Ecto neural progenitor cell (in vitro differentiated cells): Measurements from ENCODE around the gene TM7SF2.
"Not testable (repeated sequence)": the region's sequence is repeated elsewhere in the genome, so short reads cannot be mapped to it uniquely, and the experiment has no call there.

Source experiments
- DNase-seq: peaks from one replicate; pipeline ENCODE4 v3.0.0-alpha.2; 2018; ENCODE audit warnings: low spot score

The TM7SF2 gene

DNA sequence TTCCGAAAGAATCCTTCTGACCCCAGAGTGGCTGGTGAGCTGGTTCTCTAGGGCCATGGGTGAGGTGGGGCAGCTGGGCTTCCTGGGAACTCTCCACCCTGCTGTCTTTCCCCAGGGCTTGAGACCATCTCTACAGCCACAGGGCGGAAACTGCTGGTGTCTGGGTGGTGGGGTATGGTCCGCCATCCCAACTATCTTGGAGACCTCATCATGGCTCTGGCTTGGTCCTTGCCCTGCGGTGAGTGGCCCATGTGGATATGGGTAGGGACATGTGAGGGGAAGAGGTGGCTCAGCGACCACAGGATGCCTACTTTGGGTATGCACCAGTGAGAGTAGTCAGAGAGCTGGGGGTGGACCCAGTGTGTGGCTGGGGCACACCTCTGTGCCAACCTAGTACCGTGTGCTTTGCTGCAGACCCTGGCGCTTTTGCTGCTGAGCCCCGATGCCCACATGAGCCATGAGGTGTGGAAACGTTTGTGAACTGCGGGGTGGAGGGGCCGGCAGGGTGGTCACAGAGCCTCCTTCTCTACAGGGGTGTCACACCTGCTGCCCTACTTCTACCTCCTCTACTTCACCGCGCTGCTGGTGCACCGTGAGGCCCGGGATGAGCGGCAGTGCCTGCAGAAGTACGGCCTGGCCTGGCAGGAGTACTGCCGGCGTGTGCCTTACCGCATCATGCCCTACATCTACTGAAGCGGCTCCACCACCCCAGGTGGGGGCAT lies 3.9 kb downstream of the TM7SF2 start:
- peak; percentile 45 for DNase-seq

DNA sequence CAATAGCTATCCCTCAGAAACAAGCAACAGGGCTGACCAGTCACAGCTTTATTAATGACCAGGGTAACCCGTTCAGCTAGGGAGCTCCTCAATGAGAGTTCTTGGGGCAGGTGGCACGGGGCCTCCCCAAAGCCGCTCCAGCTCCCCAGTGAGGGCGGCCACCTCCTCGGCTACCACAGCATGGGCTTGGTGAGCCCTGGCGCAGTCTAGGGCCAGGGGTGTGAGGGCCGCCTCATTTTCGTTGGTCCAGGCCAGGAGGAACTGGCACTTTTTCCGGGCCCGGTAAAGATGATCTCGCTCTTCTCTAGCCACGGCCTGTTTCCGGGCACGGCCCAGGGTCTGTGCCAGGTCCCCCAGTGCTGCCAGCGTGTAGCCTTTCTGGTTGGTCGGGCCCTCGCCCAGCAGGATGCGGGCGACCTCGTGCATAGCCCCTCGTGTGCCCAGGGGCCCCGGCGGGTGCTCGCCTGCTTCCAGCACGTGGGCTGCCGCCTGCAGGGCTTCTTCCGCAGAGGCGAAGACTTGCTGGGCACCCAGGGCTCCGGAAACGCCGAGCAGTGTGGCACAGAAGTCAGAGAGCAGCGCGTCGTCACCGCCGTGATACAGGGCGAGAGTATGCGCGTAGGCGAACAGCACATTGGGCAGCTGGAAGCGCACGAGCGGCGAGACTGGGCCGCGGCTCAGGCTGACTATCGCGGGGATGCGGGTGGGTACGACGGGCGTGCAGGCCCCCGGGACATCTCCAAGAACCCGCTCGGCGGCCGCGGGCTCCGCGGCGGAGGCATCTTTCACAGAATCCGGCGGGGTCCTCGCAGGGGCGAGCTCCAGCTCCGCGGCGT lies 4.9 kb downstream of the TM7SF2 start:
- peak; percentile 47 for DNase-seq

DNA sequence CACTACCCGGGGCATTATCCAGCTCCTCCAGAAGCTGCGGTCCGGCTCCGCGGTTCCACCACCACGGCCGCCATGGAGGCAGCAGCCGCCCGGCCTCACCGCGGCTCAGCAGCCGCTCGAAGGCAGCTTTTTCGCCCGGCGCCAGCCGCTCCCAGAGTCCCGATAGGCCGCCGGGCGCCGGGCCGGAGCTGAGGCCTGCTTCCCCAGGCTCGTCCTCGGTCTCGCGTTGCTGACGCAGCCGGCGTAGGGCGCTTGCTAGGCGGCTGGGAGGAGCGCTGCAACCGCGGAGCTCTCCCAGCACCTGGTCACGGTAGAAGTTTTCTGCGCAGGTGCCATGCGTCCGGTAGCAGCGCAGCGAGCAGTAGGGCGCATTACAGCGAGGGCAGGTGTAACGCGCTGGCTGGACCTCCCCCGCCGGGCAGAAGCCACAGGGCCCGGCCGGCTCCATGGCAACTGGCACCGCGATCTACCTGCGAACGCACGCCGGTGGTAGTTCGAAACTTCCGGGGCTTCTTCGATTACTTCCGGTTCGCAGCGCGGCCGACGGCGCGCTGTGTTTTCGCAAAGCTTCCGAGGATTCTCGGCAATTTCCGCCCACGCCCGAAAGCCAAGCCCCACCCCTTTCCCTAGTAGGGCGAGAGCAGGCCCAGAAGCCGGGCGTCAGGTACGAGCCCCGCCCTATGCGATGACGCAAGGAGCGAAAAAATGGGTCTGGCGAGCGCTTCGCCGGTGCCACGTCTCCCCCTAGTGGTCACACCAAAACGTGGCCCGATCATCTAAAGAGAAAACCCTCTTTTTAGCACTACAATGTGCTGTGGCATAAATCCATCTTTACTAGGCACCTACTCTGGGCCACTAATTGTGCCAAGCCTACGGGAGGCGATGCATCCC lies 5.8 kb downstream of the TM7SF2 start, which contains the start of gene ZNHIT2:
Gene ZNHIT2 (minus strand): TSS at position 496 of the 891 bp plus-strand sequence. CDS start 48 bp downstream, at position 448.
- peak; percentile 99 for DNase-seq

DNA sequence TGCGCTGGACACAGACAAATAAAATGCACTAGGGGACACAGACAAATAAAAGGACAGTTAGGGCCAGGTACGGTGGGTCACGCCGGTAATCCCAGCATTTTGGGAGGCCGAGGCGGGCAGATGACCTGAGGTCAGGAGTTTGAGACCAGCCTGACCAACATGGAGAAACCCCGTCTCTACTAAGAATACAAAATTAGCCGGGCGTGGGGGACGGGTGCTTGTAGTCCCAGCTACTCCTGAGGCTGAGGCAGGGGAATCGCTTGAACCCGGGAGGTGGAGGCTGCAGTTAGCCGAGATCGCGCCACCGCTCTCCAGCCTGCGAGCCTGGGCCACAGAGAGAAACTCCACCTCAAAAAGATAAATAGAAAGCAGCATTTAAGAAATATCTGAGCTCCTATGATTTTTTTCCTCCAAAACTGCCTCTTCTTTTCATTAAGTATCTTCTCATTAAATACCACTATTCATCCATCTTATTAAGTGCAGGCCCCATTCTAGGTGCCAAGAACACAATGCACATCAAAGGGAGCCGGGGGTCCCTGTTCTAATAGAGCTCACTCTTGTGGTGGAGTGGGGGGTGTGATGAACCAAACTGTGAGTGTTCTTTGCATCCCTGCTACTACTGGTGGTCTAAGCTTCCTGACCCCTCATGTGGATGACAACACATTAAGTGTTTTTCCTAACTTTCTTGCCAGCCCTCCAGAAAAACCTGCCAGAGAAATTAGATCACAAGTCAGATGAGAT lies 6.6 kb downstream of the TM7SF2 start:
- no peak for DNase-seq

DNA sequence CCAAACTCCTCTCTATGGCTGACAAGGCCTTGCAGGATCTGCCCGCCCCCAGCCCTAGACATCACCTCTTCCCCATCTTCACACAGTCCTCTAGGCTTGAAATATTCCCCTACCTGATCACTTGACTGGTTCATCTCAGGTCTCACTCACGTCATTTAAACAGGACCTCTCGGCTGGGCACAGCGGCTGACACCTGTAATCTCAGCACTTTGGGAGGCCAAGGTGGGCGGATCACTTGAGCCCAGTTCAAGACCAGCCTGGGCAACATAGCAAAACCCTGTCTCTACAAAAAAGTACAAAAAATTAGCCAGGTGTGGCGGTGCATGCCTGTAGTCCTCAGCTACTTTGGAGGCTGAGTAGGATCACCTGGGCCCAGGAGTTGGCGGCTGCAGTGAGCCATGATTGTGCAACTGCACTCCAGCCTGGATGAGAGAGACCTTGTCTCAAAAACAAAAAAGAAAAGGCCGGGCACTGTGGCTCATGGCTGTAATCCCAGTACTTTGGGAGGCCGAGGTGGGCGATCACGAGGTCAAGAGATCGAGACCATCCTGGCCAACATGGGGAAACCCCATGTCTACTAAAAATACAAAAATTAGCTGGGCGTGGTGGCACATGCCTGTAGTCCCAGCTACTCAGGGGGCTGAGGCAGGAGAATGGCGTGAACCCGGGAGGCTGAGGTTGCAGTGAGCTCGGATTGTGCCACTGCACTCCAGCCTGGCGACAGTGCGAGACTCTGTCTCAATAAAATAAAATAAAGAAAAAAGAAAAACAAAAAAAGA lies 7.4 kb downstream of the TM7SF2 start:
- DNase-seq, result not testable (repeated sequence)

DNA sequence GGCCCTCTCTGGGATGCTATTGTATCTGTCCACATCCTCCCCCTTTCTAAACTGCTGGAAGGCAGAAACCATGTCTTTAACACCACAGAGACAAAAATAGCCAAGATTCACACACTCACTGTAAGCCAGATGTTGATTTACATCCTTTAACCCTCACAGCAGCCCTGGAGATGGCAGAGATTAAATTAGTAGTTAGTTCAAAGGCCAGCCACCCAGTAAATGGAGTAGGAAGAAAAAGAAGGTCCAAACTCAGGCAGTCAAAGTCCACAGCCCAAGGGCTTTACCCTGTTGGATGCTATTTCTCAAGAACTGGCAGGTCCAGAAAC lies 8.0 kb downstream of the TM7SF2 start:
- no peak for DNase-seq

DNA sequence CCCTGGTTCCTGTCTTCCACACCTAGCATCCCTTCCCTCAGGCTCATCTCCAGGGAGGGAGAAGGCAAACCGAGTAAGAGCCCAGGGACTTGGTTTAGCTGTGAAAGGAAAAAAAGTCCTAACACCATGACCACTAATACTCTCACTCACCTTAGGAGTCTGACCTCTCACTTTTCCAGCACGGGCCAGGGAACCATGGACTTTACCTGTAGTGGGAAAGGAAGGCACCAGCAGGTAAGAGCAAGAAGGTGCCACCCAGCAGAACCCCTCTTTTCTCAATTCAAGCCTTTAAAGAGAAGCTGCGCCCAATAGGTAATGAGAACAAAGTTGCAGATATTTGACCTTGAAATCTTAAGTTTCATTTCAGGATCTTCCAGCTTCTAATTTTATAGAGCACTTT lies 9.2 kb downstream of the TM7SF2 start:
- DNase-seq, result no peak

DNA sequence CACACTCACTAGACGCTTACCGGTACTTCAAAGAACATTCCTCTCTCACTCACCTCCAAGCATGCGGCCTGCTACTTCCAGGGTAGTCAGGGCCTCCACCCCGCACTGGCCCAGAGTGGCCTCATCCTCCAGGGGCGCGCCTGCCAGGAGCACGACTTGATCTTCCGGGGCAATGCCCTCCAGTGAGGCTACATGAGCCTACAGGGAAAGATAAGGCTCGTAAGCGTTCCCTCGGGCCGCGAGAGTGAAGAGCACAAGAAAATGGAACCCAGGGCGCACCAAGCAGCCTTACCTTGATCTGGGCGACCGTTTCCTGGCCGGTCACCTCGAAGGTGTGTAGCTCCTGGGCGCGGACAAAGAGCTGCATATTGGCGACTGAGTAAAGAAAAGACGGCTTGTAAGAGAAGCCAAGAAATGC lies 9.8 kb downstream of the TM7SF2 start:
- DNase-seq, result peak; percentile 52

DNA sequence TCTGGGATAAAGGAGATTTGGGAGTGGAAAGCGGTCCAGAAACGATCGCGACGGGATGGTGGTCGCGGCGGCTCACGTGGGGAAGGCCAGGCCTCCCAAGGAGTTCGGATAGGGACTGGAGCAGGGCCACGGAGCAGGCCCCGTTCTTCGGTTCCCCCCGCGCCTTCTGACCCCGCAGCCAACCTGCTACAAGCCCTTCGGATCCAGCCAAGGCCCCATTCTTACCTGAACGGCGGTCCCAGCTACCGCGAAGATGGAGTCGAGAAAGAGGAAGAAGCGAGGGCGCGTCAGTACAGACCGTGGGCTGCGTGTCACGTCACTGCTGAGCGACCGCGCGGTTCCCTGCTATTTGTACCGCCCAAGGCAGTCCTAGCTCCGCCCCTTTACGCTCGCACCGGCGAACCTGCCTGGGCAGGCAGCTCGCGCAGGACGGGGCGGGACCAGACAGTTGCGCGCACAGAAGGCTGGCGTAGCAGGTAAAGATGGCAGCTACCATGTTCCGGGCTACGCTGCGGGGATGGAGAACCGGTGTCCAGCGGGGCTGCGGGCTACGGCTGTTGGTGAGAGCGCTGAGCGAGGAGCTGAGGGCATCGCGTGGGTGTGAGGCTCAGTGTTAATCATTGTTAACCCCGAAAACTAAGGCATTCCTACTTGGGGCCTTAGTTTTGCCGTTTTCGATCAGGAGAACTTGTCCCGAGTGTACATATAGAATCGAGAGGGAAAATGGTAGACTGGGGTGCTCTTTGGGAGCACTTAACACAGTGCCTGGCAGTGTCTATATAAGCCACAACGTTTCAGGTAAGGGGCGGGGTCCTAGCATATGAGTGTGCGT lies 10.4 kb downstream of the TM7SF2 start, which contains the start of the genes FAU and MRPL49:
Gene FAU (minus strand): TSS at position 270 of the 832 bp plus-strand sequence. CDS start 321 bp downstream, outside the sequence.
Gene MRPL49 (plus strand): TSS at position 457 of the 832 bp plus-strand sequence. CDS start 26 bp downstream, at position 483.
- peak; percentile 97 for DNase-seq

DNA sequence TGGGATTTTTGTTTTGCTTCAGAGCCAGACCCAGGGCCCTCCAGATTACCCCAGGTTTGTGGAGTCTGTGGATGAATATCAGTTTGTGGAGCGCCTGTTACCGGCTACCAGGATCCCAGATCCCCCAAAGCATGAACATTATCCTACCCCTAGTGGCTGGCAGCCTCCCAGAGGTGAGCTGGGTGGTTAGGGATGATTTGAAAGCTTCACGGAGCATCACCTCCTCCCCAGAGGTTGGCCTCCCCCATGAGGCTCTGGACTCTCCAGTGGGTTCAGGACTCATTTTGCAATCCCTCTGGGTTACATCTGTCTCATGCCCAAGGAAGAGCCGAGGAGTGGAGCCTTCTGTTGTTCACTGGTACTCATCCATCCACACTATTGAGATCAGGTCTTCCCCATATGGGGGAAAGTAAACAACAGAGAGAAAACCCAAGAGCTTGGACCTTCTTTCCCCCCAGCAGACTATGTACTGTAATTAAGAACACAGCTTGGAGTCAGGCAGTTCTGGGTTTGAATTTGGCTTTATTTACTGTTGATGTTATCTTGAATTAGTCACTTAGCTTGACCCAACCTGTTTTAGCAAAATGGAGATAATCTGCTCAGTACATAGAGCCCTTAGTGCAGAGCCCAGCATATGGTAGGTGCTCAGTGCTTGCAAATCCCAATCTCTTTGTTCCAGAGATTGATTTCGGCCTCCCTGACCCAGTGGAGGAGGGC lies 13.0 kb downstream of the TM7SF2 start:
- no peak for DNase-seq

DNA sequence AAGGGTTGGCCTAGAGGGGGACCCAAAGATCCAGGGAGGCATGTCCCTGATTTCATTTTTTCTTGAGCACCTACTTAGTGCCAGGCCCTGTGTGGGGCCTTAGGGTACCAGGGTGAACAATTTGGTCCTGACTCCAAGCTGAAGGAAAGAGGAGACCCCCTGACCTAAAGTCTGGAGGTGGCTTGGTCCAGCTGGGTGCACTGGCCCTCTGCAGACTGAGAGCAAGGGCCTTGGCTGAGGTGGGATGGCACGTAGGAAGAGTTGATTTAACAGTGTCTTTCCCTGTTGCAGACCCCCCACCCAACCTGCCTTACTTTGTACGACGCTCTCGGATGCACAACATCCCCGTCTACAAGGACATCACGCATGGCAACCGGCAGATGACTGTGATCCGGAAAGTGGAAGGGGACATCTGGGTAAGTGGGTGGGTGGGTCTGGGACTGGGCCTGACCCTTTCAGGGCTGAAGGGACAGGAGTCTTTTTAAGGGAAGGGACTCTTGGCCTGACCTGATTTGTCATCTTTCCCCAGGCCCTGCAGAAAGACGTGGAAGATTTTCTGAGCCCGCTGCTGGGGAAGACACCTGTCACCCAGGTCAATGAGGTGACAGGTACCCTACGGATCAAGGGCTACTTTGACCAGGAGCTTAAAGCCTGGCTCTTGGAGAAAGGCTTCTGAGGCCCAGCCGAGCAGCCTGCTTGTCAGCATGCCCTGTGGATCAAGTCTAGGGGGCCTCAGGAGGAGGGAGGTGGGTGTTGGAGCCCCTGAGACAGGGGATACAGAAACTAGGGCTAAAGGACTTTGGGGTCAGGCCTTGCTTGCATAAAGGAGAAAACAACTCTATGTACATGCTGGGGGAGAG lies 13.8 kb downstream of the TM7SF2 start:
- no peak for DNase-seq

DNA sequence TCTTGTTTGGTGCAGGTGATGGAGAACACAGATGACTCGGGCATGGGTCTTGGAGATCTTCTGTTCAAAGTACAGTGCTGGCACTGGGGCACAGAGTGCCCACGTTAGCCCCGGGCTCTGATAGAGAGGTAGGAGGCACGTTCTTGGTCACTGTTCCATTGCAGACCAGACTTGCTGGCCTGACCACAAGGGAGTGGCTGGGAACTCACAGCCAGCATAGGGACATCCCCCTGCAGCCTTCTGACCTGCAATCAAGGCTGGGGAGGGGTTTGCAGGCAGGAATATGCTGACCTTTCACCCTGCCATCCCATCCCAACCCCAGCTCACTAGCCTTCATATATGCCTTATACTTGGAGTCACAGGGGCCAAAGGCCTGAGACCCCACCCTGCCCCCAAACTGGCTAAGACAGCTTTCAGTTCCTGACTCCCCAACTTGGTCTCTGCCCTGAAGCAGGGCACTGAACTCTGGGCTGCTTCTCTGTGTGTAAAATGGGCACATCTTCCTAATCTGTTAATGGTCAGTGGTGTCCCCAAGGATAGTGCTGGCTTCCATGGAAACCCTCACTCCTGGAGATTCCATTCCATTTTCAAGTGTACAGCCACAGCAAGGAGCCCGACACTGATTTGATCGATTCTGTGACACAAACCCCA lies 15.1 kb downstream of the TM7SF2 start:
- no peak for DNase-seq

DNA sequence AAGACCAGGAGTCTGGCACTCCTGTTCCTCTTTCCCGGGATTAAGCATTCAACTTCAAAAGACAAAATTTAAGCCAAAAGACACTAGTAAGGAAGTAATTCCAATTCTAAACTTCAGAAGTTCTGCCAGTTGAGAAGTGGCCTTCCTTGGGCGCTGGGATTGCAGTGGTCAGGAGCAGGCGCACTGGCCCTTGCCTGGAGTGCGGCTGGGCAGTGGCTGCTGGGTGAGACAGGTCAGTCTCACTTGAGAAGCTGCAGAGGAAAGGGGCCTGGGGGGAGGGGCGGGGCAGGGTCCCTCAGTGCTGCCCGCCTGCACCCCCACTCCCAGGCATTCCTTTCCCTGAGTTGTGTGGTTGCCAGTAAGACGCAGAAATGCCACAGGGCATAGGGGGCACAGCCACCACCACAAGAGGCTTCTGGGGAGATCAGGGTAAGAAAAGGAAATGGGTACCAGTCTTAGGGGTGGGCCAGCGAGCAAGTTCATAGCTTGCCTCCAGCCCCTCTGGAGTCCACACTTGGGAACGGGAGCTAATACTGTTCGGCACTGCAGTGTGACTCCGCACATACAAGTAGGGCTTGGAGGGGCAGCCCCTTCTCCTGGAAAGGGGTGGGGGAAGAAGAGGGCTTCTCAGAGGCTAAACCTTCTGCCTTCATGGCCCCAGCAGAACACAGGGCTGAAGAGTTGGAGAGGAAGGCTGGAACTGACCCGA lies 16.0 kb downstream of the TM7SF2 start:
- no peak for DNase-seq

DNA sequence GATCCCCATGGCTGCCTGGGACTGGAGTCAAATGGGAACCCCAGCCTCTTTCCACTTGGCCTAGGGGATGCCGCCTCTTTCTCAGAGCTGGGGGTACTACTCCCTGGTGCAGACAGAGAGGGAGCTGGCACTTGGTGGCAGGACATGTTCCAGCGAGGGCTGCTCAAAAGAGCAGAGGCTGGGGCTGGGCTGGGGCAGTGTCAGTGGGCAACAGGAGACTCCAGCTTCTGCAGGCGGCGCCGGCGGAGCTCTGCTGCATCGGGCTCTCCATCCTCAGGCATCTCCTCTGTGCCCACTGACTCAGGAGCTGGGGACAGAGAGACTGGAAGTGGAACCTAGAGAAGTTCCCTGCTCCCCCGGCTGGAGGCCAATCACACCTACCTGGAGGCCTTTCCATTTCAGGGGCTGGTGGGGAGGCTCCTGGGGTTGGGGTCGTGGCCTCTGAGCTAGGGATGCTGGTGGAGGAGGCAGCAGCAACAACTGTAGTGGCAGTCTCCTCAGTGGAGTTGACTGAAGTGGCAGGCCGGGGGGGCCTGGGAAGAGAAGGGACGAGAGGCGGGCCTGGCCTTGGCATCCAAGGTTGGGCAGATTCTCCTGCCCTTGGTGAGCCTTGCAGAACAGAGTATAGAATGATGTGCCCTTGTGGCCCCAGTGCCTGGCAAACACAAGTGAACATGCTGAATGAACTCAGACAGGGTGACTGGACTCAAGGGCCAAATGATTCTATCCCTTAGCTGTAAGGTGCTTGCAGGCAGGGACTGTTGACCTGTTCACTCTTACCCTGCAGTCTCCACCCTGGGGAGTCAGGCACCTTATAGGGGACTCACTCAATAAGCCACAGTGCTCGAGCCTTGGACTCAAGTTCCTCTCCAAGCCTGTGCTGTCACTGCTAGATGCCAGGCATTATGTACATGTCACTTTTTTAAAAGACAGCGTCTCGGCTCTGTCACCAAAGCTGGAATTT lies 16.8 kb downstream of the TM7SF2 start:
- DNase-seq, result no peak

DNA sequence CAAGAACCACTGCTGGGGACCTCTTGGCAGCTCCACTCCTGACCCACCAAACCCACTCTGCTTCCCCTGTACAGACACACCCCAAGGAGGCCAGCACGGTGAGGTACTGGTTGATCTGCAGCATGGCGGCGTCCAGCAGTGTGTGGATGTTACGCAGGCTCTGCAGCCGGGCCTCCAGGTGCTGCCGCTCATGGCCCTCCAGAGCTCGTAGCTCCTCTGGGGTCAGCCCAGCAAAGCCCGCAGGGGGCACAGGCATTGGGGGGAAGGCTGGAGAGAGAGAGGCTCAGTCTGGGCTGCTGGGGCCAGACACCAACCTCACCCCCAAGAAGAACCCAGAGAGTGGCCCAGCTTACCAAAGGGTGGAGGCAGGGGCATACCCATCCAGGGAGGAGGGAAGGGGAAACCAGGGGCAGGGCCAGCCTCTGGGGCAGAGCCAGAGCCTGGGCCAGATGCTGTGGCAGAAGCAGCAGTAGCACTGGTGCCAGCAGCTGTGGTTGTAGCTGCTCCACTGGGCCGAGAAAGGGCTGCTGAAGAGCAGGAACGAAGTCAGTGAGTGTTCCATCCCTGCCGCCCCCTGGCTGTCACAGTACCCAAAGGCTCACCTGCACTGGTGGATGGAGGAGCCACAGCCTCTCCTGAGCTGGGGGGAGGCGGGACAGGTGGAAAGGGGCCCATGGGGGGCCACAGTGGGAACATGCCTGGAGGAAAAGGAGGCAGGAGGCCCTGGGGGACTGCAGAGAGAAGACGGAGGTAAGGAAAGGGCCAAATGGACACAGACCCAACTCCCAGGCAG lies 18.2 kb downstream of the TM7SF2 start:
- no peak for DNase-seq
